Large intestine (tissue), 3 donors: Measurements from ENCODE around the gene BRINP2. TPM values are rescaled to one million over a fixed set of nuclear protein-coding genes. Genes with fewer than 3 reads are reported as not detected.
A peak's percentile ranks its signal among the peaks of the same experiment; 100 is the strongest.

Experiments used
- DNase-seq, 2 donors: peaks; one replicate each; pipeline versions ENCODE4 v3.0.0 to v3.0.0-alpha.2; 2013
- H3K27ac ChIP-seq: one replicate; pipeline ENCODE4 v1.5.1; 2013; ENCODE audit warnings: low read length
- H3K27me3 ChIP-seq: 2 replicates; pipeline ENCODE4 v1.6.1; 2013; ENCODE audit warnings: low read length; ENCODE audit not compliant: control insufficient read depth, insufficient read depth
- H3K36me3 ChIP-seq: 2 replicates; pipeline ENCODE4 v1.6.1; 2013; ENCODE audit warnings: low read length; ENCODE audit not compliant: control insufficient read depth, insufficient read depth
- H3K4me1 ChIP-seq: one replicate; pipeline ENCODE4 v1.6.1; 2013; ENCODE audit warnings: low read length; ENCODE audit not compliant: control insufficient read depth, insufficient read depth
- H3K4me3 ChIP-seq: one replicate; pipeline ENCODE4 v1.5.1; 2013; ENCODE audit warnings: low read length
- H3K9me3 ChIP-seq: one replicate; pipeline ENCODE4 v1.6.1; 2013; ENCODE audit warnings: mild to moderate bottlenecking, low read depth, low read length, moderate library complexity; ENCODE audit not compliant: control insufficient read depth
- WGBS: methylation state at CpG from one replicate; pipeline ENCODE4 v1.1.5; 2013; ENCODE audit warnings: low lambda C conversion rate; ENCODE audit not compliant: insufficient coverage; 5-methylcytosine and 5-hydroxymethylcytosine counted together
- polyA plus RNA-seq: library from polyadenylated mRNA; unstranded; fragments of 120-200 nt; gene quantifications from one replicate; pipeline ENCODE4 v1.2.1, GENCODE V29; 2013

BRINP2 gene
- polyA plus RNA-seq, 1 donor: 0.12 TPM

GRCh38 chr1:177186639-177187038 is 15.9 kb downstream of the BRINP2 start:
- Histone ChIP-seq H3K27ac (no peak overlapping the region), H3K9me3 (no peaks in the 10 kb centered on the region), H3K4me1 (no peaks in the 10 kb centered on the region), H3K36me3 (no peaks in the 10 kb centered on the region), H3K4me3 (no peak overlapping the region), H3K27me3 (peaks cover 6% of the 10 kb centered on the region)
- no peak for DNase-seq
- 100% methylated on average over 1 of the region's 2 CpGs for WGBS

DNA sequence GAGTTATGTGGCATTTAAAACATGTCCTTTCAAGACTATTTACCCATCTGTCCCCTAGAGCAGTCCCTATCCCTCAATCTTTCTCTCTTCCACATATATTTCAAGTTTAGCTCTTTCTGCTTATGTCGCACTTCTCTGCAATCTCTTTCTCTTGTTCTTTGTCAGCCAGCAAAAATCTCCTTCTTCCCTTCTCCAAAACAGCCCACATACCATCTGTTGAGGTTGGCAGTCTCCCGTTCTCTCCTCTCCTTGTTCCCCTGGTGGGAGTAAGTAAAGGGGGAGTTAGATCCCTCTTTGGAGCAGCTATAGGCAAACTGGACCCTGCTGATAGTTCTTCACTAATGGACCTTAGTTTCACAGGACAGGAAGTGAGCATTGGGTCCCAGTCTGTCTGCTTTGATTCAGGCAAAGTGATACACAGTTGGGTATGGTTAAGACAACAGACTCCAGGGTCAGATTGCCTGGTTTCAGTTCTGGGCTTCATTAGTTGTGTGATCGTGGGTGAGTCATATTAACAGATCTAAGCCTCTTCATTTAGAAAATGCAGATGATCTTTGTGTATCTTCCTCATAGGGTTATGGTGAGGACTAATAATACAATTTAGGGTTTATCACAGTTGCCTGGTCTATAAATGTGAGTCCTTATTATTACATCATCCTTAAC is 19.7 kb downstream of the BRINP2 start:
- Histone ChIP-seq H3K27me3 (peaks cover 2% of the 10 kb centered on the region), H3K9me3 (no peaks in the 10 kb centered on the region), H3K4me3 (no peak overlapping the region), H3K4me1 (no peaks in the 10 kb centered on the region), H3K36me3 (no peaks in the 10 kb centered on the region), H3K27ac (no peak overlapping the region)
- no peak for DNase-seq
- WGBS: 100% methylated on average over 1 of the region's 3 CpGs

DNA sequence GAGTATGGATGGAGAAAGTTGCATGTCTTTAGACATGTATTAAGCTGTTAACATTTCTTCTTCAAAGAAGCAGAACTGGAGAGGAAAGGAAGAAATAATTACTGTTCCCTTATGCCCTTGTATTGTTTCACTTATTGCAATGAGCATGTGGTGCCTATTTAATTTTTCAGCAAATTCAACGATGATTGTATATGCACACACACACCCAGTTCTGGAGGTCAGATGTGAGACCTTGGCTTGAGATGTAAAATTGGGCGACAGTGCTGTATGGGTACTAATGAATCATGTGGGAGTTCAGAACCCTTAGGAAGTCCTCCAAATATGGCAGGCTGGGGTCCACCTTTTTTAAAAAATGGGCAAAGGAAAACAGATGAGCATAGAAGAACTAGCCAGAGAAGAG is 27.5 kb downstream of the BRINP2 start:
- Histone ChIP-seq H3K9me3 (no peaks in the 10 kb centered on the region), H3K4me3 (no peak overlapping the region), H3K4me1 (no peaks in the 10 kb centered on the region), H3K36me3 (no peaks in the 10 kb centered on the region), H3K27me3 (peaks cover 3% of the 10 kb centered on the region), H3K27ac (no peak overlapping the region)
- no peak for DNase-seq
- WGBS: no CpG with 5 or more reads among the region's 2 CpGs

GRCh38 chr1:177200290-177200689 is 29.5 kb downstream of the BRINP2 start:
- Histone ChIP-seq H3K27ac (no peak overlapping the region), H3K36me3 (no peaks in the 10 kb centered on the region), H3K27me3 (peaks cover 2% of the 10 kb centered on the region), H3K9me3 (no peaks in the 10 kb centered on the region), H3K4me3 (no peak overlapping the region), H3K4me1 (no peaks in the 10 kb centered on the region)
- 75% methylated on average over 4 of the region's 4 CpGs for WGBS
- DNase-seq: peak in 1 of 2 donors; percentile 2

- Histone ChIP-seq H3K27me3 (no peaks in the 10 kb centered on the region), H3K27ac (peak overlapping the region; percentile 11), H3K36me3 (no peaks in the 10 kb centered on the region), H3K4me3 (no peak overlapping the region), H3K4me1 (peaks cover 10% of the 10 kb centered on the region), H3K9me3 (no peaks in the 10 kb centered on the region)
- DNase-seq: peak; percentile 42 to 72
Observed at GRCh38 chr1:177206831-177207355, 36.1 kb downstream of the BRINP2 start.

DNA sequence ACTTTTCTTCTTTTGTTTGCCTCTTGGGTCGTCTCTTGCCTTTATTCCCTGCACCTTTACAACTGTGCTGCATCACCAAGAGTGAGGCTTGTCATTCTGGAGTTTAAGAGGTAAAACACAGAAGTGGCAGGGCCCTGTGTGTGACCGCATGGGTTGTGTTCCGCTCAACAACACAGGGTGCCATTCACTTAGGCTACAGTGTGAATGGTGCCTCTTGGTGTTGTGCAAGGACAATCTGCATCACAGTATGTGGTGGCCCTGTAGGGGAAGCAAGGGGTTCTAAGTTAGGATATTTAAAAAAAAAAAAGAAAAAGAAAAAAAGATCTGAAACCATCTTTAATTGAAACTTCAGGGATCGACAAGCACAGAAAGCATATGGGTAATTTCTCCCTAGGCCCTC is 38.2 kb downstream of the BRINP2 start:
- H3K36me3 ChIP-seq: no peaks in the 10 kb centered on the region
- H3K27ac ChIP-seq: no peak overlapping the region
- H3K9me3 ChIP-seq: no peaks in the 10 kb centered on the region
- no peak for DNase-seq
- H3K4me1 ChIP-seq: peaks cover 10% of the 10 kb centered on the region
- no peak overlapping the region for H3K4me3 ChIP-seq
- no CpG with 5 or more reads among the region's 4 CpGs for whole genome bisulfite sequencing
- H3K27me3 ChIP-seq: no peaks in the 10 kb centered on the region

DNA sequence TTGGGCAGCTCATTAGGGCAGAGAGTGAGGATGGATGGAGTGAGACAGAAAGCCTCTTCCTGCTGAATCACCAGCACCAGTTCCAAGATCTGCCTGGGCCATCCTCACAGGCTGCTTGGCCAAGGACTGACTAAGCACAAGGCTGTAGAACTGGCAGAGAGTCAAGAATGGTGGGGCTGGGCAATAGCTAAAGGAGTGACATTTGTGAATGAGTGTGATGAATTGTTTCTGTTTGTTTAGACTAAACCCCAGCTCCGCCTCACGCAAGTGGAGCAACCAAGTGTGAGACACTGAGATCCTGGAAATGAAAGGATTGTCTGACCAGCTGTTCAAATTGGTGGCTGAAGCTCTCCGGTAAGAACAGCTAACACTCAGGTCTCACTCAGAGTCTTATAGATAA is 38.6 kb downstream of the BRINP2 start:
- WGBS: 20% methylated on average over 1 of the region's 3 CpGs
- no peak overlapping the region for H3K27ac ChIP-seq
- DNase-seq: peak; percentile 48 to 63

DNA sequence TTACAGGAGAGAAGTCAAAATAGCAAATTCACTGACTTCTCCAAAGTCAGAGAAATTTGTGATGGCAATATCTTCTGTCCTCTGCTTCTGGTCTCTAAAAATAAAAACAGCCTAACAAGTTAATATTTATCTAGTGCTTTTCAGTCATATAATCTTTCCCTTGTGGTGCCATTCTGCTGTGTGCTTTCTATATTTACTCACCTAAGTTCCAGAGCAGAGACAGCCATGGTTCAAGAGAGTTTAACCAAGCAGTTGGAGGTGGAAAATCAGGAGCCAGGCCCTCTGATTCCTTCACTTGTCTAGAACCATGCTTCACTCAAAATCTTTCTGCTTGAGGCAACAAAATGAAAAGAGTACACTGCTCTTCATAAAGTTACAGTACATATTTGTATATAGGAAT is 39.3 kb downstream of the BRINP2 start:
- peaks cover 10% of the 10 kb centered on the region for H3K4me1 ChIP-seq
- peak overlapping the region; percentile 25 for H3K27ac ChIP-seq
- no peaks in the 10 kb centered on the region for H3K36me3 ChIP-seq
- H3K9me3 ChIP-seq: no peaks in the 10 kb centered on the region
- no peak overlapping the region for H3K4me3 ChIP-seq
- DNase-seq: peak in 1 of 2 donors; percentile 26
- no peaks in the 10 kb centered on the region for H3K27me3 ChIP-seq

More for the DNA sequence above, 38.6 kb downstream of the BRINP2 start:
- Histone ChIP-seq H3K4me1 (peaks cover 10% of the 10 kb centered on the region), H3K27me3 (no peaks in the 10 kb centered on the region), H3K36me3 (no peaks in the 10 kb centered on the region), H3K9me3 (no peaks in the 10 kb centered on the region), H3K4me3 (no peak overlapping the region)

DNA sequence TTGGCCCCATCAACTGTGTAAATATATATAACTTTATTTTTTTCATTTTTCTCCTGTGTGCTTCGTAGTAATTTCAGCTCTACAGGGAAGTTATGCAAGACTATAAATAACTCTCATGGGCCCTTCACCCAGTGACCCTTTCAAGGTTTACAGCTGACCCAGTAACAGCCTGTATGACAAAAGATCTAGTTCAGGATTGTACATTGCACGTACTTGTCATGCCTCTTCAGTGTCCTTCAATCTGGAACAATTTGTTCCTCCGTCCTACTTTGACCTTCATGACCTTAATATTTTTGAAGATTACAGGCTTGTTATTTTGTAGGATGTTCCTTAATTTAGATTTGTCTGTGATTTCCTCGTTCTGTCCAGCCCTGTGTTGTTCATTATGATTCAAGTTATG is 40.5 kb downstream of the BRINP2 start:
- Histone ChIP-seq H3K27me3 (no peaks in the 10 kb centered on the region), H3K4me1 (peaks cover 10% of the 10 kb centered on the region), H3K36me3 (no peaks in the 10 kb centered on the region), H3K9me3 (no peaks in the 10 kb centered on the region), H3K4me3 (no peak overlapping the region), H3K27ac (peak overlapping the region; percentile 39)
- 63% methylated on average over 2 of the region's 4 CpGs for WGBS
- peak; percentile 35 to 48 for DNase-seq

DNA sequence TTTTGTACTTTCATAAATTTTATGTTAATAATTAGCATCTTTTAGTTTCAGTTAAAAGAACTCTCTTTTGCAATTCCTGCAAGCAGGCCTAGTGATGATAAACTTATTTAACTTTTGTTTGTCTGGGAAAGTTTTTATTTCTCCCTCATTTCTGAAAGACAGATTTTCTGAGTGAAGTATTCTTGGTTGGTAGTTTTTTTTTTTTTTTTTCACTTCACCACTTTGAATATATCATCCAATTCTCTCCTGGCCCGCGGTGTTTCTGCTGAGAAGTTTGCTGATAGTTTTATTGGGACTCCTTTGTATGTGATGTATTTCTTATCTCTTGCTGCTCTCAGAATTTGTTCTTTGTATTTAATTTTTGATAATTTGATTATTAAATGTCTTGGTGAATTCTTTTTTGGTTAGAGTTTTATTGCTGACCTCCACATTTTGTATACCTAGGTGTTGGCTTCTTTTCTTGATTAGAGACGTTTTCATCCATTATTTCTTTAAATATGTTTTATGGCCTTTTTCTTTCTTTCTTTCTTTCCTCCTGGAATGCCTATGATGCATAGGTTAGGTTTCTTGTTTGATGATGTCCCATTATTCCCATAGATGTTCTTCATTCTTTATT is 45.9 kb downstream of the BRINP2 start:
- H3K27ac ChIP-seq: no peak overlapping the region
- no peak for DNase-seq
- WGBS: no CpG with 5 or more reads among the region's 3 CpGs
- H3K4me3 ChIP-seq: no peak overlapping the region
- no peaks in the 10 kb centered on the region for H3K36me3 ChIP-seq
- no peaks in the 10 kb centered on the region for H3K9me3 ChIP-seq
- no peaks in the 10 kb centered on the region for H3K27me3 ChIP-seq
- peaks cover 11% of the 10 kb centered on the region for H3K4me1 ChIP-seq
